HG03159 (cell line): ENCODE data around the gene CETP.
"Not testable (repeated sequence)": the region's sequence is repeated elsewhere in the genome, so short reads cannot be mapped to it uniquely, and the experiment has no call there.

Source experiments
- ATAC-seq: cut with Tn5 transposase; IDR thresholded peaks from one replicate; pipeline ENCODE4 v1.9.1; 2021; ENCODE audit warnings: mild to moderate bottlenecking, moderate library complexity; ENCODE audit not compliant: unreplicated experiment

CETP gene

DNA sequence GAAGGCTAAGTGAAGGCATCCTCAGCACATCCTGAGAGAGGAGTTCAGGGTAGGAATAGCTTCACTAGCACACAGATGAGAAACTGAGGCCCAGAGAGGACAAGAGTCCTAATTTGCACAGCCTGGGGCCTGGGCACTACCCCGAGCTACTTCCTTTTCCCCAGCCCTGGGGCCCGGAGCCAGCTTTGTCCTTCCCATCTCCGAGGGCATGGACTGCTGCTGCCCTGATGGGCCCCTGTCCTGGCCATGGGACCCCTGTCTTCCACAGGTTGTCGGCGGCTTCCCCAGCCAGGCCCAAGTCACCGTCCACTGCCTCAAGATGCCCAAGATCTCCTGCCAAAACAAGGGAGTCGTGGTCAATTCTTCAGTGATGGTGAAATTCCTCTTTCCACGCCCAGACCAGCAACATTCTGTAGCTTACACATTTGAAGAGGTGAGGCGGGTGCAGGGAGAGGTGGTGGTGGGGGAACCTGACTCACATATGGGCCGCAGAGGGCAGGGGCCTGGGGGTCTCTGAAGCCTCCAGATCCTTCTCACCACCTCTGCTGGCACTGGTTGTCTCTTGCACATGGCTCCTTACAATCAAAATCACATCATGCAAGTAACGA lies 16.2 kb downstream of the CETP start:
- no peak for ATAC-seq

DNA sequence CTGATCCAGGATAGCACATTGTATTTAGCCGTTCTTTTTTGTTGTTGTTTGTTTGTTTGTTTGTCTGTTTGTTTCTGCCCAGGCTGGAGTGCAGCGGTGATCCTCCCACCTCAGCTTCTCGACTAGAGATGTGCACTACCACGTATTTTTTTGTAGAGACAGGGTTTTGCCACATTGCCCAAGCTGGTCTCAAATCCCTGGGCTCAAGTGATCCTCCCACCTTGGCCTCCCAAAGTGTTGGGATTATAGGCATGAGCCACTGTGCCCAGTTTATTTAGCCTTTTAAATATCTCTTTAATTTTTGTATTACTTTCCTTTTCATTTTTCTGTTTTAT lies 18.4 kb downstream of the CETP start:
- ATAC-seq, result no peak

DNA sequence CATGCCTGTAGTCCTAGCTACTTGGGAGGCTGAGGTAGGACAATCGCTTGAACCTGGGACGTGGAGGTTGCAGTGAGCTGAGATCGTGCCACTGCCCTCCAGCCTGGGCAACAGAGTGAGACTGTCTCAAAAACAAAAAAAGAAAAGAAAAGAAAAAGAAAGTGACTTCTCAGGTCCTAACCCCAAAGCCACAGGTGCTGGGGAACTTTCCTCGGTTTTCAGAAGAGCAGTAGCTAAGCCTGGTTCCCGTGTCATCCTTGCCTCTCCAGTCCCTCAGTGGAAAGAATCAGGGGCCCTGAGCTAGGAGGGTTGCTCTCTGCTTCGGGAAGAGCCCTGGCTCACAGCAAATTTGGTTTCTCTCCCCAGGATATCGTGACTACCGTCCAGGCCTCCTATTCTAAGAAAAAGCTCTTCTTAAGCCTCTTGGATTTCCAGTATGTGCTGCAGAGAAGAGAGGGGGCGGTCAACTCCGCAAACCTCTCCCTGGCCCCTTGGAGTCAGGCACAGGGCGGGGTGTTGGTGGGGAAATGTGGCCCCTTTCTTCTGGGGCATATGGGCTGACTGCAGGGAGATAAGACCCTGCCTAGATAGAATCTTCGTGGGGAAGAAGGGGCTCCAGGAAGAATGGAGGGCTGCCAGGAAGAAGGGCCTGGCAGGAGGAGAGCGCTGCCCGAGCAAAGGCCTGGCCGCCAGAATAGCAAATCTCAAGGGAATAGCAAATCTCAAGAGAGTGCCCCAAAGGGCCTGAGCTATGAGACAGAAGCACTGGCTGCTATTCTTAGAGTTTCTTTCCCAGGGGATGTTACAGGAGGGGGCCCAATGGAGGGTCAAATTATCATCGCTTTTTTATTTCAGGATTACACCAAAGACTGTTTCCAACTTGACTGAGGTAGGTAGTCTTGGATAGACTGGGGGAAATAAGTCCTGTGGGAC lies 19.3 kb downstream of the CETP start:
- ATAC-seq, result no peak

DNA sequence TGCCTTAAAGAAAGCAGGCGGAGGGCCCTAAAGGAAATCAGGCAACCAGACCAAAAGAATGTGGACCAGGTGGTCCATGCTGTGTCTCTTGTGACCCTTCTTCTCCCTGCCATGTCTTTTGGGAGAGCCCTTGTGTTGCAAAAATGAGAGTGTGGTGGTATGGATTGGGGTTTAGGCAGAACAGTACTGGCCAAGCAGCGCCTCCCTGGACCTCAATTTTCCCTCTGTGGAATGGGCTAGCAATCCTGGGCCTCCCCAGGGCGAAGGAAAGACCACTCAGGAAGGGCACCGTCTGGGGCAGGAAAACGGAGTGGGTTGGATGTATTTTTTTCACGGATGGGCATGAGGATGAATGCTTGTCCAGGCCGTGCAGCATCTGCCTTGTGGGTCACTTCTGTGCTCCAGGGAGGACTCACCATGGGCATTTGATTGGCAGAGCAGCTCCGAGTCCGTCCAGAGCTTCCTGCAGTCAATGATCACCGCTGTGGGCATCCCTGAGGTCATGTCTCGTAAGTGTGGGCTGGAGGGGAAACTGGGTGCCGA lies 20.1 kb downstream of the CETP start:
- ATAC-seq, result no peak

DNA sequence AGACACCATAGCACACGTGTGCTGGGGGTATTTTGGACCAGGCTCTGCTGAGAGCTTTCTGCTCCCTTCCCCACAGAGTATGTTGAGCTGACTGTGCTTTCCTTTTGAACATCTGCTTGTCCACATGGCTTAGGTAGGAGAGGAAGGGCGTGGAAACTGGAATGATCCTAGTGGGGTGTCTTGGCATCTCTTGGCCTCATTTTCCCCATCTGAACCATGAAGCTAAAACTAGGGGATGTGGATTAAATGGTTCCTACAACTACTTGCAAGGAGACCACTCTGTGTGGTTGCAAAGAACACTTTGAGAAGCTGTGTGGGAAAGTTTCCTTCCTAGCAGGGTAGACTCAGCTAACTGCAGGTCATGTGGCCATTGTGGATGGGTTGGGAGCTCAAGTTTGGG lies 20.9 kb downstream of the CETP start:
- ATAC-seq, result no peak

DNA sequence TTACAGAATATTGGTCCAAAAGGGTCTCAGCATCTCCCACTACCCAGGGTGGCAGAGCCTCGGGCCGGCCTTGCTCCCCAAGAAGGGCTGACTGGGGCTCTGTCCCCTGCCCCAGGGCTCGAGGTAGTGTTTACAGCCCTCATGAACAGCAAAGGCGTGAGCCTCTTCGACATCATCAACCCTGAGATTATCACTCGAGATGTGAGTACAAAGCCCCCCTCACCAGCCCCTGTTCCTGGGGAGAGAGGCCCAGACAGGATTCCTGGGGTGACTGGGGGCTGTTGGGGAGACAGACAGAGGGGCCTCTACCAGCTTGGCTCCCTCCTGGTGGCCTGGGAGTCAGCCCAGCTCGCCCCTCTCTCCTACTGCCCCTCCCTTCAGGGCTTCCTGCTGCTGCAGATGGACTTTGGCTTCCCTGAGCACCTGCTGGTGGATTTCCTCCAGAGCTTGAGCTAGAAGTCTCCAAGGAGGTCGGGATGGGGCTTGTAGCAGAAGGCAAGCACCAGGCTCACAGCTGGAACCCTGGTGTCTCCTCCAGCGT lies 21.5 kb downstream of the CETP start:
- ATAC-seq, result no peak

DNA sequence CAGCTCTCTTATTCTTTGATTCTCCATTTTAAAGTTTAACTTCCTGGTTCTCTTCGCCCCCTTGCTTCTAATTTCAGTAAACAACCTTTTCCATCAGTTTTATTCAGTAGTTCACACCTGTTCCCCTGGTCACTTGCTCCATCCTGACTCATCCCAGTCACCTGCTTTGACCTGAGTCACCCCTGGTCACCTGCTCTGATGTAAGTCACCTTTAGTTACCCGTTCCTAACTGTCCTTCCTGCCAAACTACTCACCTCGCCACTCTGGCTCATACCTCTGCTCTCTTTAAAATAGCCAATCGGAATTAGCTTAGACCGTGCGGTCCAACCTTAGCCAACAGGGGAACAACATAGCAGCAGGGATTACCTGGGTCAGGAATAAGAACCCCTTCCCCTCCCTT lies 22.9 kb downstream of the CETP start:
- ATAC-seq, result no peak

DNA sequence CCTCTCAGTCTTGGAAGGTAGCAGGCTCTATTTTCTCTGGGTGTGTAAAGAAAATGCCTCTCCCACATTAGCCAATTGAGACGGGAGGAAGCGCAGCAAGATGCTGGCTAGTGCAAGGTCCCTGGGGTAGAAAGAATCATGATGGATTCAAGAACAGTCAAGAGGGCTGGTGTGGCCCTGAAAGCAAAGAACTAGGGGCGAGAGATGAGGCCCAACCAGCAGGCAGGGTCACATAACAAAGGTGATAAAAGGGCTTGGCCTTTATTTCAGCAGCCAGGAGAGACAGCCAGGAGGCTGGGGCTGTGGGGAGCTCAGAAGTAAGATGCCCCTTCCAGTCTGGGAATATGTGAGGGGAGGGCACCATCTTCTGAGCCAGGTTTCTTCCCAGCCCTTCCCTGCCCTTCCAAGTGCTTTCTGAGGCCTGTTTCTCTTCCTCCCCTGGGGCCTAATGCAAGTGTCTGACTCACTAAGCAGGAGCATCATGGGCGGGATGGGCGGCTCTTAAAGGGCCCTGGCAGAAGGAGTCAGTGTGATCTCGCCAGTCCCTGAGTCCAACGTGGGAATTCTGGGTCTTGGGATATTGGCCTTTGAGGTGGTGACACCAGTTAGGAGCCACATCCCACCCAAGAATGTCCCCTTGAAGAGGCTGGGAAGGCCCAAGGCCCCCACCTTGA lies 23.7 kb downstream of the CETP start:
- ATAC-seq, result no peak

DNA sequence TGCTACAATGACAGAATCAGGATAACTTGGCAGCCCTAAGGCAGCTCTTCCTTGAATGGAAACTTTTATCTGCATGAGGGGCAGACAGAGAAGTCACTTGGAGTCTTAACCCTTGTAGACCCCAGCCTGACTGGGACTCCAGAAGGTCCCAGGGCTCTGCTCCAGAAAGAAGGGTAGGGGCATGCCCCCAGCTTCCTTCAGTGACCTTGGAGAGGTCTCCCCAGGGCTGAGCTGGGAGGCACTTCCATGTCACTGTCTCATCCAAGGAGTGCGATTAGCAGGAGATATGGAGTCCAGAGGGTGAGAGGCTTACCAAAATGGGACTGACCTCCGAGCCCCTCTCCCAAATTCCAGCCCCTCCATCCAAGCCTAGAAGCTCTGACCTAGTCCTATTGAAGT lies 24.2 kb downstream of the CETP start:
- ATAC-seq, result no peak

DNA sequence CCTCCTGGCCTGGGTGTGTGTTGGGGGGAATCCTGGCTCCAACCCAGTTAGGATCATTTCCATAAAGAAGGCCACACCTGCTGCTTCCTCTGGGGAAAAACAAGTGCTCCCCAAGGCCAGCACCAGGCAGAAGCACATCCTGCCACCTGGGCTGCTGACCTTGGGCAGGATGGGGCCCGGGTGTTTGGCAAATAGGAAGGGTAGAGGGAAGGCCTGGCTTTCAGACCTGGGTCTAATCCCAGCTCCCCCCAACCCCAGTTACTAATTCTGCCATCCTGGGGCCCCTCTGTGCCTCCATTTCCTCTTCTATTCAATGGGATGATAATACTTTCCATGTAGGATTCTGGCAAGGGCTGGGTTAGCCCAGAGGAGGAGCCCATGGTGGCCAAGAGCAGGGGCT lies 24.6 kb downstream of the CETP start:
- no peak for ATAC-seq

DNA sequence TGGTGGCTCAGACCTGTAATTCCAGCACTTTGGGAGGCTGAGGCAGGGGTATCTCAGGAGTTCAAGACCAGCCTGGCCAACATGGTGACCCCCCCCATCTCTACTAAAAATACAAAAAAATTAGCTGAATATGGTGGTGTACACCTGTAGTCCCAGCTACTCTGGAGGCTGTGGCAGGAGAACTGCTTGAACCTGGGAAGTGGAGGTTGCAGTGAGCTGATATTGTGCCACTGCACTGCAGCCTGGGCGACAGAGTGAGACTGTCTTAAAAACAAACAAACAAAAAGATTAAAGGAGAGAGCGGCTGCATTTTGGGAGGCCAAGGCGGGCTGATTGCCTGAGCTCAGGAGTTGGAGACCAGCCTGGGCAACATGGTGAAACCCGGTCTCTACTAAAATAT lies 25.2 kb downstream of the CETP start:
- ATAC-seq, result not testable (repeated sequence)

DNA sequence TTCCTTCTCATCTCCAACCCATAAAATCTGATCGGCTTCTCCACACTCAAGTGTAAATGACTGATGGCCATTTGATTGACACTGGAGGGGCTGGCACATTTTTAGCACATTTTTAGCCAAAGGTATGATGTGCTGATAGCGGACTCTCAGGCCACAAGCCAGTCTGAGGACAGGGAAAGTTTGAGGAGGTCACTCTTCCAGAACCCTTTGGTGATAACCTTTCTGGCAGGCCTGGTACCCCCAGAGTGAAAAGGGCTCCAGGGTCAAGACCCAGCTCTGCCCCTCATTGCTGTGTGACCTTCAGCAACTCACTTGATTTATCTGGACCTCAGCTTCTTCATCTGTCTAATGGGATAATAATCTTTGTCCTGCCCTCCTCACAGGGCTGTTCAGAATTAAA lies 25.9 kb downstream of the CETP start:
- no peak for ATAC-seq

DNA sequence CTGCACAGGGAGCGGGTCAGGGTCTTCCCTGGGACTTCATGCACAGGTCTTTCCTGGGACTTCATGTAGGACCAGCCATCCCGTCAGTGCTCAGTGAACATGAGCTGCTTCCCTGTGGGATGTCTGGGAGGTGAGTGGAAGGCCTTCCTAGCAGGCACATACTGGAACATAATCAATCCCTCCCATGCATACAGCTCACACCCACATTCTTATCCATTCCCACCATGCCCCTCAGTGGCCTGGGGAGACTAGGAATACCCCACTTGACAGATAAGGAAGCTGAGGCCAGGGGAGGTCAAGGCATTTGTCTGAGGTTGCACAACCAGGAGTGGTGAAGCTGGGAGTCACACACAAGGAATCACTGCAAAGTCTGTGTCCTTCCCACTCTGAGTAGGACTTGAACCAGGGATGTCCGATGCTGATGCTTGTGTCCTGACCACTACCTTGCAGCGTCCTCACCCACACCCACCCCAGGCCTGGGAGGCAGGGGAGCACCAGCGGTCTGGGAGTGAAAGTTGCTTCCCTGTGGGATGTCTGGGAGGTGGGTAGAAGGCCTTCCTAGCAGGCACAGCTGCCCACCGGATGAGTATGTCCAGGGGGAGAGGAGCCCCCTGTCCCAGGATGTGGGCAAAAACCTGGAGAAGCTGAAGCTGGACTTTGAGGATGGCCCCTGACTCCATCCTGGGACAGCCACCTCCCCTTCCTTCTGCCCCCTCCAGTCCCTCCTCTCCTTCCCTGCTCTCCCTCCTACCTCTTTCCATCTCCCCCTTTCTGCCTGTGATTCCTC lies 26.6 kb downstream of the CETP start:
- no peak for ATAC-seq

DNA sequence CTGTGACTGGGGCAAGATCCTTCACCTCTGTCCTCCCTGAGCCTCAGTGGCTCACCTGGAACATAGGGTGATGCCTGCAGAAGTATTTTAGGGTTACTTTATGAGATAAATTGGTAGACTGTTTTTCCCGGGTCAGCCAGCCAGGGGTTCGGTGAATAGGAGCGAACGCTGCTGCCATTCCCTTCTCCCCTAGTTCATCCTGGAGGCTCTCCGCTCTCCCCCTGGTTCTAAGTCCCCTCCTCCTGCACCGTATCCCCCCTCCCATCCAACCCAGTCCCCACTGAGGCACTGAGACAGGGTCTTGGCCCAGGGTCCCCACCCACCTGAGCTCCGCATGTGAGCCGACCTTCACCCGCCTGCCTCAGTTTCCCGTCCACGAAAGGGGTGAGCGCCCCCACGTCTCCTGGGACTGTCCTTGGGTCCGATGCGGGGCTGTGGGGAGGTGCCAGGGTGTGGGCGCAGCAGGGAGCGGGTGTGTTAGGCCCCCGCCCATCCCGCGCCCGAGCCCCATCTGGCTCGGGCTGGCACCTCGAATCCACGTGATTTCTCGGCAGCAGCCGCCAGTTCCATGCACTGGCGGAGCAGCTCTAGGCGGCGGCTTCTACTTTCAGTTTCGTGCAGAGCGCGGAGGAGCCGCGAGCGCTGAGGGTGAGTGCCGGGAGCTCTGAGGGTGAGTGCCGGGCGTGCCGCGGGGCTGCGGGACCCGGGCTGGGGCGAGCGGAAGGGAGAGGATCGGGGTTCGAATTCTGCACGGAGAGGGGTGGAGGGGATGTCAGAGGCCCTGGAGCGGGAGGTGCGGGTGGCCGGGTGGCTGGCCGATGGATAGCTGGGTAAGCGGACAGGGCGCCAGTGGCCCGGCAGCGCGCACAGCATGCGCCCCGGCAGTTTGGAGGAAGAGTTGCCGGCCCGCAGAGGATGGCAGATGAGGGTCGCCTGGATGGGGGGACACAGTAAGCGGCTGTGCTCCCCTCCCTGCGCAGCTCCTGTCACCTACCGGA lies 27.5 kb downstream of the CETP start, which contains the start of gene NLRC5:
Gene NLRC5 (plus strand): TSS at position 610 of the 998 bp plus-strand sequence. CDS start 31,156 bp downstream, outside the sequence.
- ATAC-seq, result peak; percentile 84

DNA sequence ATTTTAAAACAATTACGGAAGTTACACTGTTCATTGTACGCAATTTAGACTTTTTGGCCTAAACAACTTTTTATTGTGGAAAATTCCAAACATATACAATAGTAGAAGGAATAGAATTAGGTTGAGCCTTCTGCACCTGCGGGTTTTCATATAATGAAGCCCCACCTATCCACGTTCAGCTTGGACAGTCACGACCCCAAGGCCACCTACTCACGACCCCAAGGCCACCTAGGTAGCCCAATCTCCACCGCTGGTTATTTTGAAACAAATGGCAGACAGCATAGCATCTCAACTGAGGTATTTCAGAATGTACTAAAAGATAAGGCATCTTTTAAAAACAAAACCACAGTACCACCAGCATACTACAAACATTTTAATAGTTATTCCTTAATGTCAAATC lies 28.2 kb downstream of the CETP start:
- ATAC-seq, result no peak

DNA sequence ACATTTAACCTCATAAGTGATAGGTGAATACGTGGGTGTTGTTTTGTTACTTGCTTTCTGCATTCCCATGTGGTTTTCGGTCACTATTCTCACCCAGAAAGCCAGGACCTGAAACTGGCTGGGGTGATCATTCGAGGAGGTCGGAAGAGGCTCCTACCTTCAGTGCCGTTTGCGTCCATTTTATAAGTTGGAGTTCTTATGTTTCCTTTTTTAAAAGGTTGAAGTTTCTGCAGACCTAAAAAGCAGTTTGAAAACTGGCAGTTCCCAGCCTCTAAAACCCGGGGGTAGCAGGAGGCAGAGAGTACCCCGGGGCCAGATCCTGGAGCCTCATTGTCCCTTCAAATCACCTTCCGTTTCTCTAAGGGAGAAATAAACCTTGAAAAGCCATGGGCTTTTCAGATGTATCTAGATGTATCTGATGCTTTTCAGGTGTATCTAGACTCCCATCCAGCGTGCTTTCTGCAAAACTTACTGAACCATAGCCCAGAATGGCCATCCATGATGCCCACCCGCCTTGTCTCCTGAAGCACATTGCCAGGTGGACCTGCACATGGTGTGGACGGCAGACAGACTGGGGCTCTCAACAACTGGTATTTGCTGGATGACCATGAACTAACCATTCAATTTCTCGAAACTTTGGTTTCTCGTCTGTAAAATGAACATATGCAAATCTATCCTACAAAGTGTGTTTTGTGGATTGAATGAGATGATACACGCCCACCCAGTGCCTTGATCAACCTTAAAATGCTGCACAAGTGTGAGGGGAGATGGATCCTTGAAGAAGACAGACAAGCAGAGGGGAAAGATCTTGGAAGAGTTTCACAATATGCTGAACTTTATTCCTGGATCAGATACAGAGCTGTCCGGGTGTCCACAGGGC lies 28.9 kb downstream of the CETP start:
- no peak for ATAC-seq

DNA sequence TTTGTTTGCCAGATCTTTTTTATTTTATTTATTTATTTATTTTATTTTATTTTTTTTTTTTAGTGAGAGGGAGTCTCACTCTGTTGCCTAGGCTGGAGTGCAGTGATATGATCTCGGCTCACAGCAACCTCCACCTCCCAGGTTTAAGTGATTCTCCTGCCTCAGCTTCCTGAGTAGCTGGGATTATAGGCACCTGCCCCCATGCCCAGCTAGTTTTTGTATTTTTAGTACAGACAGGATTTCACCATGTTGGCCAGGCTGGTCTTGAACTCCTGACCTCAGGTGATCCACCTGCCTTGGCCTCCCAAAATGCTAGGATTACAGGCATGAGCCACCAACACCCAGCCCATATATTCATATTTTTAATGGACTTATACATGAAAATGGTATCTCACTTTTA lies 30.7 kb downstream of the CETP start:
- not testable (repeated sequence) for ATAC-seq

DNA sequence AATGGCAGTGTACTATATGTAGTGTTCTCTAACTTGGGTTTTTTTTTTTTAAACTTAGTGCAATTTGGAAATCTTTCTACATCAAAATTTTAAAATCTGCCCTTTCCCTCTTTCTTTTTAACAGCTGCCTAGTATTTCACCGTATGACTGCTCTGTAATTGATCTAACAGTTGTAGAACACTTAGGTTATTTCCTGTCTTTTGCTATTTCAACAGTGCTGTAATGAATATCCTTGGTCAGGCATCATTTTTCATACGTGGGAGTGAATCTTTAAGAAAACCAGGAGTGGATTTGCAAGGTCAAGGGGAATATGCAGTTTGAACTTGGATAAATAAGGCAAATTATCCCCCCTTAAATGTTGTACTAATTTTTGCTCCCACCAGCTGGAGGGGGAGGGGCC lies 31.5 kb downstream of the CETP start:
- ATAC-seq, result no peak
